ENCODE data around the gene GPR32. TPM values are rescaled to one million over a fixed set of nuclear protein-coding genes. Genes with fewer than 3 reads are reported as not detected.
"Not testable (repeated sequence)": the region's sequence is repeated elsewhere in the genome, so short reads cannot be mapped to it uniquely, and the experiment has no call there.

The GPR32 gene
- polyA plus RNA-seq, 1 donor = not detected

- DNase-seq = no peak
Measured at GRCh38 chr19:50803633-50804419, 33.6 kb downstream of the GPR32 start.

GRCh38 chr19:50804420-50805272 lies 34.4 kb downstream of the GPR32 start:
- peak; percentile 98 for DNase-seq

- DNase-seq = no peak
Measured at GRCh38 chr19:50808856-50809255, 38.6 kb downstream of the GPR32 start.

GRCh38 chr19:50811622-50812238 lies 41.5 kb downstream of the GPR32 start:
- not testable (repeated sequence) for DNase-seq

- DNase-seq = no peak
Measured at GRCh38 chr19:50812474-50812873, 42.2 kb downstream of the GPR32 start.

- no peak for DNase-seq
Measured at GRCh38 chr19:50814883-50815282, 44.6 kb downstream of the GPR32 start.

GRCh38 chr19:50815439-50815838 lies 45.2 kb downstream of the GPR32 start:
- no peak for DNase-seq

GRCh38 chr19:50817941-50818858 lies 47.9 kb downstream of the GPR32 start:
- no peak for DNase-seq

- no peak for DNase-seq
Measured at GRCh38 chr19:50818859-50819472, 48.7 kb downstream of the GPR32 start.

- no peak for DNase-seq
Measured at GRCh38 chr19:50819636-50820035, 49.4 kb downstream of the GPR32 start.

GRCh38 chr19:50820086-50820485 lies 49.8 kb downstream of the GPR32 start:
- DNase-seq = no peak

GRCh38 chr19:50820549-50821247 lies 50.4 kb downstream of the GPR32 start:
- no peak for DNase-seq

GRCh38 chr19:50821248-50821612 lies 51.0 kb downstream of the GPR32 start:
- DNase-seq = no peak

Other genes starting within 250 kb of the GPR32 start
- 9.7 TPM for gene LRRC4B, start 202.0 kb upstream of the GPR32 start, polyA plus RNA-seq (ENCODE audit: insufficient read length)
- gene SYT3, start 130.6 kb upstream of the GPR32 start, polyA plus RNA-seq (ENCODE audit: insufficient read length) = 0.36 TPM
- gene C19orf81, start 121.0 kb upstream of the GPR32 start, polyA plus RNA-seq (ENCODE audit: insufficient read length) = 1.9 TPM
- 38.7 TPM for gene SHANK1, start 50.7 kb upstream of the GPR32 start, polyA plus RNA-seq (ENCODE audit: insufficient read length)
- gene CLEC11A, start 47.1 kb upstream of the GPR32 start, polyA plus RNA-seq (ENCODE audit: insufficient read length) = 21.5 TPM
- 0.14 TPM for gene ACP4, start 20.0 kb downstream of the GPR32 start, polyA plus RNA-seq (ENCODE audit: insufficient read length)
- 0.27 TPM for gene KLK1, start 53.3 kb downstream of the GPR32 start, polyA plus RNA-seq (ENCODE audit: insufficient read length)
- not detected for gene KLK15, start 63.1 kb downstream of the GPR32 start, polyA plus RNA-seq (ENCODE audit: insufficient read length)
- not detected for gene KLK3, start 84.5 kb downstream of the GPR32 start, polyA plus RNA-seq (ENCODE audit: insufficient read length)
- gene KLK2, start 103.0 kb downstream of the GPR32 start, polyA plus RNA-seq (ENCODE audit: insufficient read length) = not detected
- not detected for gene KLK4, start 140.9 kb downstream of the GPR32 start, polyA plus RNA-seq (ENCODE audit: insufficient read length)
- gene KLK5, start 182.6 kb downstream of the GPR32 start, polyA plus RNA-seq (ENCODE audit: insufficient read length) = not detected
- not detected for gene KLK6, start 199.1 kb downstream of the GPR32 start, polyA plus RNA-seq (ENCODE audit: insufficient read length)
- gene KLK7, start 213.5 kb downstream of the GPR32 start, polyA plus RNA-seq (ENCODE audit: insufficient read length) = not detected
- gene KLK8, start 231.1 kb downstream of the GPR32 start, polyA plus RNA-seq (ENCODE audit: insufficient read length) = not detected
- gene KLK10, start 249.2 kb downstream of the GPR32 start, polyA plus RNA-seq (ENCODE audit: insufficient read length) = not detected

Measured in hindlimb muscle (tissue), 1 donor.